Endodermal cell (in vitro differentiated cells): Measurements from ENCODE around the gene IRX2. TPM values are rescaled to one million over a fixed set of nuclear protein-coding genes. Genes with fewer than 3 reads are reported as not detected.

Experiments
- DNase-seq: peaks from one replicate; pipeline ENCODE4 v3.0.0-alpha.2; 2017
- H3K27ac ChIP-seq: 2 replicates; pipeline ENCODE4 v1.5.1; 2013; ENCODE audit warnings: mild to moderate bottlenecking, low read depth, low read length, moderate library complexity
- H3K27me3 ChIP-seq: 2 replicates; pipeline ENCODE4 v1.6.1; 2013; ENCODE audit warnings: mild to moderate bottlenecking, low read length, moderate library complexity; ENCODE audit not compliant: insufficient read depth, control insufficient read depth, poor library complexity, severe bottlenecking
- H3K36me3 ChIP-seq: 2 replicates; pipeline ENCODE4 v1.7.0; 2013; ENCODE audit warnings: mild to moderate bottlenecking, low read length, moderate library complexity; ENCODE audit not compliant: control insufficient read depth, insufficient read depth
- H3K4me1 ChIP-seq: one replicate; pipeline ENCODE4 v1.7.0; 2013; ENCODE audit warnings: low read length; ENCODE audit not compliant: control insufficient read depth, insufficient read depth
- H3K4me3 ChIP-seq: 2 replicates; pipeline ENCODE4 v1.5.1; 2013; ENCODE audit warnings: mild to moderate bottlenecking, low read length, moderate library complexity
- H3K9ac ChIP-seq: 2 replicates; pipeline ENCODE4 v1.6.1; 2013; ENCODE audit warnings: mild to moderate bottlenecking, low read length, moderate library complexity; ENCODE audit not compliant: poor library complexity, severe bottlenecking; ENCODE audit errors: extremely low read depth
- H3K9me3 ChIP-seq: 2 replicates; pipeline ENCODE4 v1.6.1; 2013; ENCODE audit warnings: mild to moderate bottlenecking, low read length, moderate library complexity; ENCODE audit not compliant: control insufficient read depth
- H3K27ac Mint-ChIP-seq: 2 replicates; pipeline ENCODE4 v1.8.0; 2020; ENCODE audit warnings: mixed read lengths
- H3K27me3 Mint-ChIP-seq: 2 replicates; pipeline ENCODE4 v1.8.0; 2021; ENCODE audit warnings: mild to moderate bottlenecking, mixed read lengths; ENCODE audit not compliant: insufficient read depth
- H3K36me3 Mint-ChIP-seq: 2 replicates; pipeline ENCODE4 v1.8.0; 2020; ENCODE audit warnings: low read depth, mixed read lengths
- H3K4me1 Mint-ChIP-seq: 2 replicates; pipeline ENCODE4 v1.8.0; 2020; ENCODE audit warnings: mixed read lengths
- H3K4me3 Mint-ChIP-seq: 2 replicates; pipeline ENCODE4 v1.8.0; 2020; ENCODE audit warnings: mild to moderate bottlenecking, moderate library complexity, mixed read lengths
- H3K9me3 Mint-ChIP-seq: 2 replicates; pipeline ENCODE4 v1.8.0; 2020; ENCODE audit warnings: mild to moderate bottlenecking, mixed read lengths
- CTCF ChIP-seq: fragments of 200-600 bp; sonication (generic); conservative IDR thresholded peaks from 2 replicates; pipeline ENCODE4 v1.5.0; 2021; ENCODE audit warnings: antibody characterized with exemption, mild to moderate bottlenecking
- WGBS, 2 experiments: methylation state at CpG; one replicate each; pipeline versions ENCODE4 v1.1.5 to v1.1.7; 2013; ENCODE audit warnings: missing lambda C conversion rate in 2 of 2, mixed read lengths in 1 of 2; ENCODE audit not compliant: insufficient coverage in 1 of 2, insufficient read length in 1 of 2; 5-methylcytosine and 5-hydroxymethylcytosine counted together
- total RNA-seq, 2 donors: library from RNA; stranded (reverse); fragmentation: NEBNext Ultra II Directional in 1 of 2; extraction: Animal tissue kit (Norgen Biotek cat#: 25700) in 1 of 2; gene quantifications; 2 replicates in 1 of 2; 3 replicates in 1 of 2; pipeline ENCODE4 v1.2.1, GENCODE V29; 2021

The IRX2 gene
- total RNA-seq, 2 donors from 2014 or later: 4.2 to 6.9 TPM

GRCh38 chr5:2759696-2760461 lies 8.4 kb upstream of the IRX2 start:
- Mint-ChIP-seq H3K9me3 (no peaks in the 10 kb centered on the region), H3K4me3 (no peak overlapping the region), H3K27ac (no peak overlapping the region), H3K36me3 (no peaks in the 10 kb centered on the region), H3K4me1 (peaks cover 23% of the 10 kb centered on the region), H3K27me3 (peaks cover 75% of the 10 kb centered on the region)
- TF ChIP-seq CTCF: no peak
- Histone ChIP-seq H3K27me3 (peaks cover 45% of the 10 kb centered on the region), H3K9ac (no peak overlapping the region), H3K9me3 (no peaks in the 10 kb centered on the region), H3K4me1 (no peaks in the 10 kb centered on the region), H3K36me3 (no peaks in the 10 kb centered on the region), H3K27ac (no peak overlapping the region), H3K4me3 (no peak overlapping the region)
- WGBS, 2 experiments: 89 to 94% methylated on average over 7 to 10 of the region's 11 CpGs
- no peak for DNase-seq

- no peak overlapping the region for H3K4me3 Mint-ChIP-seq
- Histone ChIP-seq H3K4me1 (no peaks in the 10 kb centered on the region), H3K27me3 (peaks cover 53% of the 10 kb centered on the region), H3K36me3 (no peaks in the 10 kb centered on the region), H3K4me3 (no peak overlapping the region), H3K9ac (no peak overlapping the region), H3K9me3 (no peaks in the 10 kb centered on the region), H3K27ac (no peak overlapping the region)
- no peaks in the 10 kb centered on the region for H3K9me3 Mint-ChIP-seq
- H3K27ac Mint-ChIP-seq: no peak overlapping the region
- DNase-seq: no peak
- TF ChIP-seq CTCF: no peak
- H3K36me3 Mint-ChIP-seq: no peaks in the 10 kb centered on the region
- H3K4me1 Mint-ChIP-seq: peaks cover 28% of the 10 kb centered on the region
- 91 to 100% methylated on average over 2 to 3 of the region's 3 CpGs for WGBS, 2 experiments
- peaks cover 76% of the 10 kb centered on the region for H3K27me3 Mint-ChIP-seq
Measured at GRCh38 chr5:2759091-2759490, 7.6 kb upstream of the IRX2 start.

GRCh38 chr5:2758632-2759031 lies 7.2 kb upstream of the IRX2 start:
- 91 to 100% methylated on average over 1 to 6 of the region's 6 CpGs for WGBS, 2 experiments
- Histone ChIP-seq H3K27ac (no peak overlapping the region), H3K4me1 (no peaks in the 10 kb centered on the region), H3K36me3 (no peaks in the 10 kb centered on the region), H3K9ac (no peak overlapping the region), H3K4me3 (no peak overlapping the region), H3K9me3 (no peaks in the 10 kb centered on the region), H3K27me3 (peaks cover 58% of the 10 kb centered on the region)
- H3K36me3 Mint-ChIP-seq: no peaks in the 10 kb centered on the region
- no peak for TF ChIP-seq CTCF
- H3K27ac Mint-ChIP-seq: no peak overlapping the region
- DNase-seq: no peak
- no peaks in the 10 kb centered on the region for H3K9me3 Mint-ChIP-seq
- H3K4me1 Mint-ChIP-seq: peaks cover 30% of the 10 kb centered on the region
- peaks cover 76% of the 10 kb centered on the region for H3K27me3 Mint-ChIP-seq
- no peak overlapping the region for H3K4me3 Mint-ChIP-seq
